ENCODE data around the gene CLIC6. TPM values are rescaled to one million over a fixed set of nuclear protein-coding genes. Genes with fewer than 3 reads are reported as not detected.

CLIC6 gene
- total RNA-seq, 1 donor from 2014 or later: 0.16 TPM

GRCh38 chr21:34762786-34763185 lies 94.0 kb downstream of the CLIC6 start:
- intact Hi-C loops (cut with micrococcal nuclease): no loop called here

GRCh38 chr21:34764715-34765284 lies 96.0 kb downstream of the CLIC6 start:
- intact Hi-C loops (cut with micrococcal nuclease): no loop called here

GRCh38 chr21:34765619-34766018 lies 96.8 kb downstream of the CLIC6 start:
- intact Hi-C loops (cut with micrococcal nuclease): no loop called here

DNA sequence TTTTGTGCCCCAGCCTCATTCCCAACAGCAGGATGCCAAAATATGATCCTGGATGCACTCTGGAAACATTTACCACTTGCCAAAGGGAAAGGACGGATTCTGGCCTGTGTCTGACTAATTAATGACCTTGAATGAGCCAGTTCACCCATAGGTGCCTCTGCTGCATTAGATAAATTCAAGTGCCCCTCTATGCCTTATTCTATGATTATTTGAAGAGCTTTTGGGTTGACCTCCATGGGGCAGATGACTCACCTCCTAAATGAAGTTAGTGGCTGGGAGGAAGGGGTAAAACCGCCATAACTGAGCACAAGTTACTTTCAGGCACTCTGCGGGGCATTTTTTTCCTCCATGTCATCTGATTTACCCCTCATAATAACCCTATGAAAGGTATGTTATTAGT lies 98.1 kb downstream of the CLIC6 start:
- intact Hi-C loops (cut with micrococcal nuclease): no loop called here

Other genes starting within 250 kb of the CLIC6 start
- gene SMIM34, start 245.0 kb upstream of the CLIC6 start, total RNA-seq: not detected in 2 replicates
- gene KCNE1, start 156.8 kb upstream of the CLIC6 start, total RNA-seq: 0.09 and 0.32 TPM in 2 replicates
- gene RCAN1, start 53.9 kb upstream of the CLIC6 start, total RNA-seq: 8.0 and 9.1 TPM in 2 replicates